HUES6 (cell line): Measurements from ENCODE around the gene CITED1.

Experiments
- H3K27ac ChIP-seq: 2 replicates; pipeline ENCODE4 v1.7.0; 2013; ENCODE audit warnings: low read depth, mild to moderate bottlenecking, low read length, inconsistent platforms
- H3K27me3 ChIP-seq: 2 replicates; pipeline ENCODE4 v1.6.1; 2013; ENCODE audit warnings: low read length; ENCODE audit not compliant: control insufficient read depth, insufficient read depth
- H3K36me3 ChIP-seq: 2 replicates; pipeline ENCODE4 v1.6.1; 2013; ENCODE audit warnings: low read length; ENCODE audit not compliant: control insufficient read depth, insufficient read depth
- H3K4me1 ChIP-seq: 2 replicates; pipeline ENCODE4 v1.6.1; 2013; ENCODE audit warnings: low read length; ENCODE audit not compliant: control insufficient read depth, insufficient read depth
- H3K4me3 ChIP-seq: 2 replicates; pipeline ENCODE4 v1.5.1; 2013; ENCODE audit warnings: low read depth, low read length
- H3K9ac ChIP-seq: one replicate; pipeline ENCODE4 v1.6.1; 2013; ENCODE audit warnings: mild to moderate bottlenecking, low read length
- H3K9me3 ChIP-seq: 2 replicates; pipeline ENCODE4 v1.6.1; 2013; ENCODE audit warnings: low read depth, low read length; ENCODE audit not compliant: control insufficient read depth, insufficient read depth

CITED1 gene

GRCh38 chrX:72294497-72294896, 11.2 kb downstream of the CITED1 start:
- Histone ChIP-seq H3K9ac (no peak overlapping the region), H3K36me3 (no peaks in the 10 kb centered on the region), H3K4me1 (no peaks in the 10 kb centered on the region), H3K27ac (no peak overlapping the region), H3K27me3 (peaks cover 3% of the 10 kb centered on the region), H3K9me3 (peaks cover 3% of the 10 kb centered on the region; the same call in 1 of the 2 replicates), H3K4me3 (no peak overlapping the region)

GRCh38 chrX:72282302-72282701, 23.4 kb downstream of the CITED1 start:
- Histone ChIP-seq H3K36me3 (no peaks in the 10 kb centered on the region), H3K9ac (no peak overlapping the region), H3K4me3 (no peak overlapping the region), H3K4me1 (peaks cover 9% of the 10 kb centered on the region; the same call in 1 of the 2 replicates), H3K27ac (no peak overlapping the region), H3K9me3 (no peaks in the 10 kb centered on the region; the same call in 1 of the 2 replicates), H3K27me3 (no peaks in the 10 kb centered on the region)

- H3K4me3 ChIP-seq: no peak overlapping the region
Measured at GRCh38 chrX:72280321-72280845, 25.3 kb downstream of the CITED1 start.

GRCh38 chrX:72276478-72276953, 29.2 kb downstream of the CITED1 start:
- no peaks in the 10 kb centered on the region; the same call in 1 of the 2 replicates for H3K9me3 ChIP-seq
- peaks cover 28% of the 10 kb centered on the region; the same call in 1 of the 2 replicates for H3K4me1 ChIP-seq
- H3K9ac ChIP-seq: peak overlapping the region; percentile 99
- H3K27me3 ChIP-seq: no peaks in the 10 kb centered on the region
- peaks cover 54% of the 10 kb centered on the region for H3K36me3 ChIP-seq
- H3K27ac ChIP-seq: peak overlapping the region; percentile 98
- peak overlapping the region; percentile 93 for H3K4me3 ChIP-seq

More at GRCh38 chrX:72280321-72280845, 25.3 kb downstream of the CITED1 start:
- Histone ChIP-seq H3K27me3 (no peaks in the 10 kb centered on the region), H3K9me3 (no peaks in the 10 kb centered on the region; the same call in 1 of the 2 replicates), H3K36me3 (peaks cover 15% of the 10 kb centered on the region), H3K9ac (no peak overlapping the region), H3K27ac (no peak overlapping the region), H3K4me1 (peaks cover 16% of the 10 kb centered on the region; the same call in 1 of the 2 replicates)

GRCh38 chrX:72274526-72274925, 31.2 kb downstream of the CITED1 start:
- H3K36me3 ChIP-seq: peaks cover 73% of the 10 kb centered on the region
- no peak overlapping the region; the same call in 1 of the 2 replicates for H3K27ac ChIP-seq
- H3K4me1 ChIP-seq: peaks cover 23% of the 10 kb centered on the region; the same call in 1 of the 2 replicates
- no peaks in the 10 kb centered on the region for H3K27me3 ChIP-seq
- peak overlapping the region; percentile 19 for H3K9ac ChIP-seq
- no peaks in the 10 kb centered on the region; the same call in 1 of the 2 replicates for H3K9me3 ChIP-seq
- H3K4me3 ChIP-seq: peak overlapping the region; percentile 93; the same call in 1 of the 2 replicates

- Histone ChIP-seq H3K4me3 (0 out of 2 replicates have a peak overlapping the region, but pooled peaks have one; percentile 93), H3K9ac (peak overlapping the region; percentile 10), H3K9me3 (no peaks in the 10 kb centered on the region), H3K27ac (no peak overlapping the region), H3K36me3 (peaks cover 81% of the 10 kb centered on the region), H3K4me1 (peaks cover 23% of the 10 kb centered on the region; the same call in 1 of the 2 replicates), H3K27me3 (no peaks in the 10 kb centered on the region)
Measured at GRCh38 chrX:72273718-72274117, 32.0 kb downstream of the CITED1 start.

GRCh38 chrX:72272868-72273267, 32.8 kb downstream of the CITED1 start:
- Histone ChIP-seq H3K4me3 (no peak overlapping the region), H3K27ac (no peak overlapping the region), H3K9ac (no peak overlapping the region), H3K4me1 (peaks cover 21% of the 10 kb centered on the region; the same call in 1 of the 2 replicates), H3K36me3 (peaks cover 90% of the 10 kb centered on the region), H3K27me3 (no peaks in the 10 kb centered on the region), H3K9me3 (no peaks in the 10 kb centered on the region)

GRCh38 chrX:72271812-72272211, 33.9 kb downstream of the CITED1 start:
- H3K9me3 ChIP-seq: no peaks in the 10 kb centered on the region
- no peaks in the 10 kb centered on the region for H3K27me3 ChIP-seq
- no peak overlapping the region for H3K4me3 ChIP-seq
- H3K4me1 ChIP-seq: peaks cover 19% of the 10 kb centered on the region; the same call in 1 of the 2 replicates
- peak overlapping the region; percentile 21 for H3K9ac ChIP-seq
- peaks cover 96% of the 10 kb centered on the region for H3K36me3 ChIP-seq
- no peak overlapping the region for H3K27ac ChIP-seq

GRCh38 chrX:72271091-72271788, 34.5 kb downstream of the CITED1 start:
- Histone ChIP-seq H3K4me3 (no peak overlapping the region), H3K27me3 (no peaks in the 10 kb centered on the region), H3K9me3 (no peaks in the 10 kb centered on the region), H3K9ac (peak overlapping the region; percentile 21), H3K4me1 (peaks cover 19% of the 10 kb centered on the region; the same call in 1 of the 2 replicates), H3K36me3 (peaks cover 90% of the 10 kb centered on the region), H3K27ac (no peak overlapping the region)

- Histone ChIP-seq H3K36me3 (peaks cover 82% of the 10 kb centered on the region), H3K9ac (no peak overlapping the region), H3K27me3 (no peaks in the 10 kb centered on the region), H3K9me3 (no peaks in the 10 kb centered on the region), H3K4me3 (no peak overlapping the region), H3K27ac (no peak overlapping the region), H3K4me1 (peaks cover 12% of the 10 kb centered on the region; the same call in 1 of the 2 replicates)
Measured at GRCh38 chrX:72270316-72270866, 35.3 kb downstream of the CITED1 start.
